ENCODE results near the gene TMEM121B. TPM values are rescaled to one million over a fixed set of nuclear protein-coding genes. Genes with fewer than 3 reads are reported as not detected.

The TMEM121B gene
- total RNA-seq, 2 donors from 2014 or later: 7.6 to 15.5 TPM

DNA sequence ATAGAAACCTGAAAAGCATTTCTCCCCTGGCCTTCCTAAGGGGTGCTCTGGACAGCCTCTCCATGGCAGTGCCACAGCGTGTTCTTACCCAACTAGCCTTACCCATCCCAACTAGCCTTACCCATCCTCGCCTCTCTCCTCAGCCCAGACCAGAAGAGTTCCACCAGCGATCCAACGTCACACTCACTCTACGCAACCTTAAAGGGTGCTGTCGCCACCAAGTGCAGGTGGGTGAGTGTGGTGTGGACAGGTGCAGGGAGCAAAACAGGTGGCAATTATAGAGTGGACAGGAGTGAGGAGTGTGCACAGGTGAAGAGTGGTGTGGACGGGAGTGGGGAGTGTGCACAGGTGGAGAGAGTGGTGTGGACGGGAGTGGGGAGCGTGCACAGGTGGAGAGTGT lies 17.8 kb downstream of the TMEM121B start:
- Histone ChIP-seq H3K4me3 (no peak overlapping the region), H3K36me3 (peaks cover 11 to 27% of the 10 kb centered on the region in 2 donors), H3K27me3 (replicated peaks; ENCODE audit: insufficient read depth) (no peaks in the 10 kb centered on the region), H3K27ac (no peak overlapping the region), H3K4me1 (replicated peaks) (no peaks in the 10 kb centered on the region), H3K9me3 (no peaks in the 10 kb centered on the region)
- DNase-seq (ENCODE audit: low spot score): no peak
- TF ChIP-seq POLR2AphosphoS5 (IDR thresholded peaks at IDR 0.05) (no peak), POLR2A (IDR thresholded peaks at IDR 0.05) (no peak)
- TF ChIP-seq, protein P1, sequence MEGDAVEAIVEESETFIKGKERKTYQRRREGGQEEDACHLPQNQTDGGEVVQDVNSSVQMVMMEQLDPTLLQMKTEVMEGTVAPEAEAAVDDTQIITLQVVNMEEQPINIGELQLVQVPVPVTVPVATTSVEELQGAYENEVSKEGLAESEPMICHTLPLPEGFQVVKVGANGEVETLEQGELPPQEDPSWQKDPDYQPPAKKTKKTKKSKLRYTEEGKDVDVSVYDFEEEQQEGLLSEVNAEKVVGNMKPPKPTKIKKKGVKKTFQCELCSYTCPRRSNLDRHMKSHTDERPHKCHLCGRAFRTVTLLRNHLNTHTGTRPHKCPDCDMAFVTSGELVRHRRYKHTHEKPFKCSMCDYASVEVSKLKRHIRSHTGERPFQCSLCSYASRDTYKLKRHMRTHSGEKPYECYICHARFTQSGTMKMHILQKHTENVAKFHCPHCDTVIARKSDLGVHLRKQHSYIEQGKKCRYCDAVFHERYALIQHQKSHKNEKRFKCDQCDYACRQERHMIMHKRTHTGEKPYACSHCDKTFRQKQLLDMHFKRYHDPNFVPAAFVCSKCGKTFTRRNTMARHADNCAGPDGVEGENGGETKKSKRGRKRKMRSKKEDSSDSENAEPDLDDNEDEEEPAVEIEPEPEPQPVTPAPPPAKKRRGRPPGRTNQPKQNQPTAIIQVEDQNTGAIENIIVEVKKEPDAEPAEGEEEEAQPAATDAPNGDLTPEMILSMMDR (IDR thresholded peaks at IDR 0.05): no peak
- 95% methylated on average over 9 of the region's 9 CpGs for WGBS
- intact Hi-C loops (cut with DNase I): no loop called here

DNA sequence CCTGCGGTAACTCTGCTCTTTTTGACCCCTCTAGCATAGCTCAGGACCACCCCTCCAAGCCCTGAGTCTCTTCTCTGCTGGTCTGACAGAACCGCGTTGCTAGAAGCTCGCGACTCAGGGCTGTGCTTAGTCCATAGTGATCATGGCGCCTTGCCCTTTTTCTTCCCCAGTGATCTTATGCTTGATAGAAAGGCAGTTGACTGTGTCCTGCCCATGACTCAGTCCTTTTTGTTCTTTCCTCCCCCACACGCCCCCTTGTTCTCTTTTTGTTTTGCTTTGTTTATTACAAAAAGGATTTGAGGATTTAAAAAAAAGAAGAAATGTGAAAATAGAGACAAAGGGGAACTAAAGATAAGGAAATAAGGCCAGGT lies 18.9 kb downstream of the TMEM121B start:
- Histone ChIP-seq H3K9me3 (no peaks in the 10 kb centered on the region), H3K27ac (no peak overlapping the region), H3K4me3 (no peak overlapping the region), H3K27me3 (replicated peaks; ENCODE audit: insufficient read depth) (no peaks in the 10 kb centered on the region), H3K4me1 (replicated peaks) (no peaks in the 10 kb centered on the region), H3K36me3 (peaks cover 10 to 18% of the 10 kb centered on the region in 2 donors)
- no peak for DNase-seq (ENCODE audit: low spot score)
- intact Hi-C loops (cut with DNase I): no loop called here
- TF ChIP-seq POLR2A (IDR thresholded peaks at IDR 0.05) (no peak), POLR2AphosphoS5 (IDR thresholded peaks at IDR 0.05) (no peak)
- TF ChIP-seq, protein P1 (IDR thresholded peaks at IDR 0.05): no peak
- WGBS: 90% methylated on average over 7 of the region's 7 CpGs

DNA sequence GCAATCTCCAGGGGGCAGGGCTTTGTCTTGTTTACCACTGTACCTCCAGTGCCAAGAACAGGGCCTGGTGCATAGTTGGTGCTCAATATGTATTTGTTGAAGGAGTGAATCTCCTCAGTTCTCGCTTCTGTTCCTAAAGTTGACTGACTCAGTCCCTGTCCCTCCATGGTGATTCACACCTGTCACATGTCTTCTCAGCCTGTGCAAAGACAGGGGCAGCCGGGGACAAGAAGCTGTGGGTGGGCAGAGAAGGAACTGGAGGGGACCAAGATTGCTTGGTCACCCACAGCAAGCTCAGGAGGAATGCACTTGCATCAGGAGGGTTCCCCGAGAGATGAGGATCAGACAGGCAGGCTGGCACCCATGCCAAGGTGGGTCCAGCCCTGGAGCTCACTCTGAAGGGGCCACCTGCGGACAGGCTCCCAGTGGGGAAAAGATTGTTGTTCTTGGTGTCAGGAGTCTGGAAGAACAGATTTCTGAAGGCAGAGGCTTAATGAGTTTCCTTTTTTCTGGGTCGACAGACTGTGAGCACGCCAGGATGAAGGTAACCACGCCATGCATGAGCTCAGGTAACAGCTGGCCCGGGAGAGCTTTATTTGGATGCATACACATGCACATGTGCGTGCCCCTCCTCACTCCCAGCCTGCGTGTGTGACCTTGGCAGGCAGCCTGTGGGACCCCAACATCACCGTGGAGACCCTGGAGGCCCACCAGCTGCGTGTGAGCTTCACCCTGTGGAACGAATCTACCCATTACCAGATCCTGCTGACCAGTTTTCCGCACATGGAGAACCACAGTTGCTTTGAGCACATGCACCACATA lies 19.5 kb downstream of the TMEM121B start:
- WGBS: 94% methylated on average over 14 of the region's 14 CpGs
- Histone ChIP-seq H3K27me3 (replicated peaks; ENCODE audit: insufficient read depth) (no peaks in the 10 kb centered on the region), H3K4me3 (no peak overlapping the region), H3K27ac (no peak overlapping the region), H3K4me1 (replicated peaks) (no peaks in the 10 kb centered on the region), H3K9me3 (no peaks in the 10 kb centered on the region), H3K36me3 (peaks cover 10 to 18% of the 10 kb centered on the region in 2 donors)
- DNase-seq (ENCODE audit: low spot score): no peak
- intact Hi-C loops (cut with DNase I): no loop called here
- no peak for TF ChIP-seq POLR2AphosphoS5 (IDR thresholded peaks at IDR 0.05)
- no peak for TF ChIP-seq POLR2A (IDR thresholded peaks at IDR 0.05)
- TF ChIP-seq, protein P1 (IDR thresholded peaks at IDR 0.05): no peak

DNA sequence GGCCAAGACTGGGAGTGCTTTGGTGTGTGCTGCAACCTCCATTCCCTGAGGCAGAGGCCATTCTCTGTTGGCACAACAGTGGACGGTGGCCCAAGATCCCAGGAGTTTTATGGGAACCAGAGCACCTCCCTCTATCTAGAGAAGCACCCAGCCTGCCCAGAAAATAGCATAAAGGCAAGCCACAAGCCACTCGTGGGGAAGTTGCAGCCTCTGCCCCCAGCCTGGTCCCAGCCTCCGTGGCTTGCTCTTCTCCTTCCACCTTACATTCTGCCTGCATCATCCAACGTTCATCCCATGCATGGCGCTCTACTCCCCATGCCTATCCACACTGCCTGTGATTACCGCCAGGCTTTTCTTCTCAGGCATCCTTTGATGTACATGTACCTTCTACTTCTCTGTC lies 20.5 kb downstream of the TMEM121B start:
- 72% methylated on average over 6 of the region's 6 CpGs for WGBS
- Histone ChIP-seq H3K9me3 (no peaks in the 10 kb centered on the region), H3K36me3 (peaks cover 10 to 18% of the 10 kb centered on the region in 2 donors), H3K4me1 (replicated peaks) (no peaks in the 10 kb centered on the region), H3K27ac (no peak overlapping the region), H3K27me3 (replicated peaks; ENCODE audit: insufficient read depth) (no peaks in the 10 kb centered on the region), H3K4me3 (no peak overlapping the region)
- DNase-seq (ENCODE audit: low spot score): no peak
- TF ChIP-seq, protein P1 (IDR thresholded peaks at IDR 0.05): no peak
- TF ChIP-seq POLR2A (IDR thresholded peaks at IDR 0.05) (no peak), POLR2AphosphoS5 (IDR thresholded peaks at IDR 0.05) (no peak)
- intact Hi-C loops (cut with DNase I): no loop called here

DNA sequence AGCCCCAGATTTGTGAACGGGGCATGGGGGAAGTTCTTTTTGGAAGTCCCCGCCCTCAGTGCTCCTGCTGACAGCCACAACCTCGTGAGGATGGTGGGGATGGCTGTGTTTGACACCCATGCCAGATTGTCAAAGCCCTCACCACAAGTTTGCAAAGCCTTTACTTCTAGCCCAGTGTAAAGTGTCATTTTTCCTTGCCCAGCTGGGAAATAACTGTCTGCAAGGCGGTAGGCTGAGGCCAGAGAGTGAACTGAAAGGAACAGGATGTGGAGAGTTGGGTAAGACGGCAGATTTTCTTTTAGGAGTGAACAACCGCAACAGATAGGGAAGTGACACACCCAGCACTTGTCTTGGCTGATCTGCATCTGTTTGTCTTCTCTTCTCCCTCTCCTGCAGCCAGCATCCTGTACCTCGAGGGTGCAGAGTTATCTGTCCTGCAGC lies 22.8 kb downstream of the TMEM121B start:
- intact Hi-C loops (cut with DNase I): no loop called here
- H3K27ac ChIP-seq: no peak overlapping the region

More for the DNA sequence above, 22.8 kb downstream of the TMEM121B start:
- 79% methylated on average over 7 of the region's 7 CpGs for WGBS
- Histone ChIP-seq H3K27me3 (replicated peaks; ENCODE audit: insufficient read depth) (no peaks in the 10 kb centered on the region), H3K36me3 (peaks cover 10 to 18% of the 10 kb centered on the region in 2 donors), H3K9me3 (no peaks in the 10 kb centered on the region), H3K4me3 (no peak overlapping the region), H3K4me1 (replicated peaks) (no peaks in the 10 kb centered on the region)
- TF ChIP-seq POLR2AphosphoS5 (IDR thresholded peaks at IDR 0.05) (no peak), POLR2A (IDR thresholded peaks at IDR 0.05) (no peak)
- TF ChIP-seq, protein P1 (IDR thresholded peaks at IDR 0.05): no peak
- DNase-seq (ENCODE audit: low spot score): no peak

Measured in prostate gland (tissue), 2 donors.